ENCODE results near the gene ABCD3. TPM values are rescaled to one million over a fixed set of nuclear protein-coding genes. Genes with fewer than 3 reads are reported as not detected.

Gene ABCD3
- polyA plus RNA-seq, 1 of the 3 experiments (the other 2 are of a cell fraction), result 6.5 TPM

DNA sequence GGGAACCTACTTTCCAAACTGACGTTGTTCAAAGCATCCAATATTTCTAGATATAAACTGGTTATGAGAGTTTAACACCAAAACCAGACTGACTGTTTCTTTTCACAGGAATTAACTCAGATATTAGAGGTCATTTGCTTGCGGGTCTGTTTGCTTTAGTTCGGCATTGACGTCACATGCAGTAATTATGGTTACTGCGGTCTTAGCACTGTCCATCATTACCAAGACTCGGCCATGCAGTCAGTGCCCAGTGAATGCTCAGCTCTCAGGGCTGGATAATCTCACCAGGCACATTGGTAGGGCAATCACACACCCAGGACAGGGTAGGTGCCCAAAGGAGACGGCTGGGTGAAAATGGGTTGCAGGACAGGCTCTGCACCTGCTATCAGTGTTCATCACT lies 133.3 kb downstream of the ABCD3 start (continued):
- TF ChIP-seq NRF1 (IDR thresholded peaks at IDR 0.05; ENCODE audit: low read depth, low read length) (no peak), TCF12 (IDR thresholded peaks at IDR 0.05) (no peak), SMC3 (IDR thresholded peaks at IDR 0.05; ENCODE audit: low read depth, low read length) (no peak), IRF3 (IDR thresholded peaks at IDR 0.05; ENCODE audit: low read depth, low read length) (no peak), MEF2A (IDR thresholded peaks at IDR 0.05; ENCODE audit: borderline replicate concordance, low read depth) (no peak), USF2 (IDR thresholded peaks at IDR 0.05; ENCODE audit: borderline replicate concordance, low read depth, low read length) (no peak), FOXJ3 (CRISPR knock-in tag; IDR thresholded peaks at IDR 0.05) (no peak), RCOR1 (IDR thresholded peaks at IDR 0.05; ENCODE audit: low read length) (no peak)

GRCh38 chr1:94552071-94552586 lies 133.9 kb downstream of the ABCD3 start:
- Histone ChIP-seq H3K4me2 (no peak overlapping the region), H3K79me2 (ENCODE audit: insufficient read depth) (no peaks in the 10 kb centered on the region), H3K4me3 (ENCODE audit: low read depth in 2 of 2, low read length in 1 of 2) (no peak overlapping the region), H2AFZ (ENCODE audit: low read depth) (no peak overlapping the region), H3K27me3 (ENCODE audit: insufficient read depth) (no peaks in the 10 kb centered on the region), H3K27ac (ENCODE audit: low read depth in 2 of 2, low read length in 1 of 2) (no peak overlapping the region), H3K4me1 (ENCODE audit: control insufficient read depth in 1 of 2, insufficient read depth in 2 of 2, low read depth in 1 of 2, low read length in 1 of 2) (peaks cover 0 to 35% of the 10 kb centered on the region in 2 experiments; a peak in 1 of 4 replicates), H3F3A (replicated peaks; ENCODE audit: insufficient read depth) (no peaks in the 10 kb centered on the region), H3K36me3 (replicated peaks in 1 of 2; ENCODE audit: control insufficient read depth in 1 of 2, insufficient read depth in 2 of 2, low read length in 1 of 2) (no peaks in the 10 kb centered on the region), H3K9me3 (no peaks in the 10 kb centered on the region), H3K9me2 (no peaks in the 10 kb centered on the region), H4K20me1 (ENCODE audit: insufficient read depth) (no peaks in the 10 kb centered on the region), H3K9ac (no peak overlapping the region)
- POLR2A ChIA-PET, result no interaction called here
- no peak for DNase-seq
- CTCF ChIA-PET, result no interaction called here
- 94% methylated on average over 8 of the region's 8 CpGs for WGBS (ENCODE audit: low lambda C conversion rate)
- TF ChIP-seq IRF3 (IDR thresholded peaks at IDR 0.05; ENCODE audit: low read depth, low read length), result no peak
- TF ChIP-seq FOXJ3 (CRISPR knock-in tag; IDR thresholded peaks at IDR 0.05), result no peak
- TF ChIP-seq YY1 (IDR thresholded peaks at IDR 0.05; ENCODE audit: low read depth), result no peak
- TF ChIP-seq SIN3A (IDR thresholded peaks at IDR 0.05; ENCODE audit: borderline replicate concordance, low read depth, low read length), result no peak
- TF ChIP-seq POLR2AphosphoS5 (IDR thresholded peaks at IDR 0.05; ENCODE audit: low read depth, low read length), result no peak
- no peak for TF ChIP-seq EZH2phosphoT487 (IDR thresholded peaks at IDR 0.05; ENCODE audit: borderline replicate concordance, low read depth)
- no peak for TF ChIP-seq USF2 (IDR thresholded peaks at IDR 0.05; ENCODE audit: borderline replicate concordance, low read depth, low read length)
- no peak for TF ChIP-seq FOSL2 (IDR thresholded peaks at IDR 0.05; ENCODE audit: borderline replicate concordance, low read depth)
- no peak for TF ChIP-seq MXI1 (IDR thresholded peaks at IDR 0.05; ENCODE audit: low read depth, low read length)
- TF ChIP-seq NFIC (IDR thresholded peaks at IDR 0.05; ENCODE audit: borderline replicate concordance), result no peak
- TF ChIP-seq, protein P1, sequence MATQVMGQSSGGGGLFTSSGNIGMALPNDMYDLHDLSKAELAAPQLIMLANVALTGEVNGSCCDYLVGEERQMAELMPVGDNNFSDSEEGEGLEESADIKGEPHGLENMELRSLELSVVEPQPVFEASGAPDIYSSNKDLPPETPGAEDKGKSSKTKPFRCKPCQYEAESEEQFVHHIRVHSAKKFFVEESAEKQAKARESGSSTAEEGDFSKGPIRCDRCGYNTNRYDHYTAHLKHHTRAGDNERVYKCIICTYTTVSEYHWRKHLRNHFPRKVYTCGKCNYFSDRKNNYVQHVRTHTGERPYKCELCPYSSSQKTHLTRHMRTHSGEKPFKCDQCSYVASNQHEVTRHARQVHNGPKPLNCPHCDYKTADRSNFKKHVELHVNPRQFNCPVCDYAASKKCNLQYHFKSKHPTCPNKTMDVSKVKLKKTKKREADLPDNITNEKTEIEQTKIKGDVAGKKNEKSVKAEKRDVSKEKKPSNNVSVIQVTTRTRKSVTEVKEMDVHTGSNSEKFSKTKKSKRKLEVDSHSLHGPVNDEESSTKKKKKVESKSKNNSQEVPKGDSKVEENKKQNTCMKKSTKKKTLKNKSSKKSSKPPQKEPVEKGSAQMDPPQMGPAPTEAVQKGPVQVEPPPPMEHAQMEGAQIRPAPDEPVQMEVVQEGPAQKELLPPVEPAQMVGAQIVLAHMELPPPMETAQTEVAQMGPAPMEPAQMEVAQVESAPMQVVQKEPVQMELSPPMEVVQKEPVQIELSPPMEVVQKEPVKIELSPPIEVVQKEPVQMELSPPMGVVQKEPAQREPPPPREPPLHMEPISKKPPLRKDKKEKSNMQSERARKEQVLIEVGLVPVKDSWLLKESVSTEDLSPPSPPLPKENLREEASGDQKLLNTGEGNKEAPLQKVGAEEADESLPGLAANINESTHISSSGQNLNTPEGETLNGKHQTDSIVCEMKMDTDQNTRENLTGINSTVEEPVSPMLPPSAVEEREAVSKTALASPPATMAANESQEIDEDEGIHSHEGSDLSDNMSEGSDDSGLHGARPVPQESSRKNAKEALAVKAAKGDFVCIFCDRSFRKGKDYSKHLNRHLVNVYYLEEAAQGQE (IDR thresholded peaks at IDR 0.05; ENCODE audit: low read depth, low read length), result no peak
- TF ChIP-seq TAF1 (IDR thresholded peaks at IDR 0.05; ENCODE audit: borderline replicate concordance, low read depth, low read length), result no peak
- TF ChIP-seq, protein P2, sequence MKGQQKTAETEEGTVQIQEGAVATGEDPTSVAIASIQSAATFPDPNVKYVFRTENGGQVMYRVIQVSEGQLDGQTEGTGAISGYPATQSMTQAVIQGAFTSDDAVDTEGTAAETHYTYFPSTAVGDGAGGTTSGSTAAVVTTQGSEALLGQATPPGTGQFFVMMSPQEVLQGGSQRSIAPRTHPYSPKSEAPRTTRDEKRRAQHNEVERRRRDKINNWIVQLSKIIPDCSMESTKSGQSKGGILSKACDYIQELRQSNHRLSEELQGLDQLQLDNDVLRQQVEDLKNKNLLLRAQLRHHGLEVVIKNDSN (IDR thresholded peaks at IDR 0.05; ENCODE audit: borderline replicate concordance, low read depth), result no peak
